Measurements from ENCODE around the gene C1orf53. TPM values are rescaled to one million over a fixed set of nuclear protein-coding genes. Genes with fewer than 3 reads are reported as not detected.
"Not testable (repeated sequence)": the region's sequence is repeated elsewhere in the genome, so short reads cannot be mapped to it uniquely, and the experiment has no call there.

Gene C1orf53
- total RNA-seq, 1 donor from 2014 or later, result 1.2 TPM

DNA sequence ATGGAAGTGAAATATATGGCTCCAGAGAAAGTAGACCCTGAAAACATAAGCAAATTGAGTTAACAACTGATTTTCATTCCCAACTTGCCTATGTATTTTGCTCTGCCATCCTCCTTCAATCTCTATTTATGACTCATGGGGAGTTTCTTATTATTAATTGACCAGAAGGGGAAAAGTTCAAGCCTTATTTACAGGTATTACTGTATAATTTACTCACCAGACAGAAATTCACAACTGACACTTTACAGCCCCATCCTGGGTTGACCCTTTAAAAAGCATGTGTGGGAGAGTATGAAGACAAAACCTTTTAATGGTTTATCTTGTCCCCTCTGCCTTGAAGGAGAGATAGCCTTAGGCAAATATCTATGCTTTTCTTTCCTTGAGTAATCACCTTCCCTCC, 39.8 kb upstream of the C1orf53 start:
- ATAC-seq (ENCODE audit: low read depth) (no peak), DNase-seq (no peak)
- TF ChIP-seq, protein P1, sequence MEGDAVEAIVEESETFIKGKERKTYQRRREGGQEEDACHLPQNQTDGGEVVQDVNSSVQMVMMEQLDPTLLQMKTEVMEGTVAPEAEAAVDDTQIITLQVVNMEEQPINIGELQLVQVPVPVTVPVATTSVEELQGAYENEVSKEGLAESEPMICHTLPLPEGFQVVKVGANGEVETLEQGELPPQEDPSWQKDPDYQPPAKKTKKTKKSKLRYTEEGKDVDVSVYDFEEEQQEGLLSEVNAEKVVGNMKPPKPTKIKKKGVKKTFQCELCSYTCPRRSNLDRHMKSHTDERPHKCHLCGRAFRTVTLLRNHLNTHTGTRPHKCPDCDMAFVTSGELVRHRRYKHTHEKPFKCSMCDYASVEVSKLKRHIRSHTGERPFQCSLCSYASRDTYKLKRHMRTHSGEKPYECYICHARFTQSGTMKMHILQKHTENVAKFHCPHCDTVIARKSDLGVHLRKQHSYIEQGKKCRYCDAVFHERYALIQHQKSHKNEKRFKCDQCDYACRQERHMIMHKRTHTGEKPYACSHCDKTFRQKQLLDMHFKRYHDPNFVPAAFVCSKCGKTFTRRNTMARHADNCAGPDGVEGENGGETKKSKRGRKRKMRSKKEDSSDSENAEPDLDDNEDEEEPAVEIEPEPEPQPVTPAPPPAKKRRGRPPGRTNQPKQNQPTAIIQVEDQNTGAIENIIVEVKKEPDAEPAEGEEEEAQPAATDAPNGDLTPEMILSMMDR (IDR thresholded peaks at IDR 0.05), result no peak
- ChIA-PET CTCF (no interaction called here), POLR2A (no interaction called here)
- H3K4me3 Mint-ChIP-seq, result no peak overlapping the region
- H3K36me3 Mint-ChIP-seq (ENCODE audit: low read depth), result no peaks in the 10 kb centered on the region
- no peaks in the 10 kb centered on the region for H3K27me3 Mint-ChIP-seq
- no peaks in the 10 kb centered on the region for H3K4me1 Mint-ChIP-seq
- intact Hi-C loops (cut with micrococcal nuclease), result no loop called here
- H3K9me3 Mint-ChIP-seq, result no peaks in the 10 kb centered on the region
- H3K27ac Mint-ChIP-seq, result no peak overlapping the region

DNA sequence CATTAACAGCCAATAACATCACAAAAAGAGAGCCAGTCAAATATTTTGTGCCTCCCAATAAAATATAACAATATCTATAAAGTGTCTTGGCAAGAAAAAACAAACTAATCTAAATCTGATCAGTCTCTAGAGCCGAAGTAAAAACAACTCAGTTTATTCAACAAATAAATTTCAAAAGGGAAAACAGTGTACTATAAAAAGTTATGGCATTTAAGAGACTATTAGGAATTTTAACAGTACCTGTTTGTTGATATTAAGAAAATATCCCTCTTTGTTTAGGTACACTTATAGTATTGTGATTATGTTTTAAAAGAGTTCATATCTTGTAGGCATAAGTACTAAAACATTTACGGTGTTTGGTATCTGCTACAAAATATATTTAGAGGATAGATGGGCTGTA, 36.6 kb upstream of the C1orf53 start:
- Mint-ChIP-seq H3K4me3 (no peak overlapping the region), H3K27me3 (no peaks in the 10 kb centered on the region), H3K27ac (no peak overlapping the region), H3K4me1 (no peaks in the 10 kb centered on the region), H3K36me3 (ENCODE audit: low read depth) (no peaks in the 10 kb centered on the region), H3K9me3 (no peaks in the 10 kb centered on the region)
- CTCF ChIA-PET, result no interaction called here
- no peak for DNase-seq
- intact Hi-C loops (cut with micrococcal nuclease), result loop anchor here (5.0 kb wide), 1 partner anchor 601 kb away; no protein-coding TSS in a partner anchor
- TF ChIP-seq, protein P1 (IDR thresholded peaks at IDR 0.05), result no peak
- POLR2A ChIA-PET, result no interaction called here
- no peak for ATAC-seq (ENCODE audit: low read depth)

DNA sequence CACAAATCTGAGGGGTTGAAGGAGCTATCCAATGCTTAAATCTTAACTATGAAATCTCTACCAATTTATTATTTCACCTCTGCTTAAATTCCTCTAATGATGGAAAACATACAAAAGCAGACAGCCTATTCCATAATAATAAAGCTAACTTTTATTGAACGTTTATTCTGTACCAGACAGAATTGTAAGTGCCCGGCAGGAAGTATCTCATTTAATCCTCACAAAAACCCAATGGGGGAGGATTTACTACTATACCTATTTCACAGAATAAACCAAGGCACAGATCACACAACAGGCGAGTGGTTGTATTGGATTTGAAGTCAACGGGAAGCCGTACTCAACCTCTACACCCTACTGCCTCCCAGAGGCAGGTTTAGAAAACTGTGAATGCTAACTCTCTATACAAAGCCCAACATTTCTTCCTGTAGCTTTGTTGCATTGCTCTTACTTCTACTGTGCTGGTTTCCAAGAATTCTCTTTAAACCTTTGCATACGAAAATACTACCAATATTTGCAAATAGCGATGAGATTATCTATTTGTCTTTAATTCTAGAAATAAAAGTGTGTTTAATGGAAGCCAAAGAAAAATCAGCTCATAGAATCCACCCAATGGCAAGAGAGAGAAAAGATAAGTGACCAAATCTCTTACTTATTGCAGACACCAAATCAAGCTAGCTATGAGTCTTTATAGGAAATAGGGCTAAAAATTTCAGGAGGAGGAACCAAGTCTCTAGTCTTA, 33.5 kb upstream of the C1orf53 start:
- DNase-seq, result no peak
- Mint-ChIP-seq H3K4me3 (no peak overlapping the region), H3K27me3 (no peaks in the 10 kb centered on the region), H3K9me3 (no peaks in the 10 kb centered on the region), H3K27ac (no peak overlapping the region), H3K4me1 (no peaks in the 10 kb centered on the region), H3K36me3 (ENCODE audit: low read depth) (no peaks in the 10 kb centered on the region)
- ChIA-PET POLR2A (interaction anchor here (0.6 to 1.3 kb wide), 3 partner anchors 49 to 250 kb away, joined by 3 to 4 read pairs (median 4); no protein-coding TSS in a partner anchor), CTCF (interaction anchor here (0.7 to 4.5 kb wide), 28 partner anchors 9 to 598 kb away, joined by 3 to 153 read pairs (median 4); partner anchors contain the start of gene DENND1B)
- ATAC-seq (ENCODE audit: low read depth), result peak; percentile 82
- intact Hi-C loops (cut with micrococcal nuclease), result loop anchor here (1.0 to 5.0 kb wide), 8 partner anchors 55 to 598 kb away; no protein-coding TSS in a partner anchor
- TF ChIP-seq, protein P1 (IDR thresholded peaks at IDR 0.05), result no peak

DNA sequence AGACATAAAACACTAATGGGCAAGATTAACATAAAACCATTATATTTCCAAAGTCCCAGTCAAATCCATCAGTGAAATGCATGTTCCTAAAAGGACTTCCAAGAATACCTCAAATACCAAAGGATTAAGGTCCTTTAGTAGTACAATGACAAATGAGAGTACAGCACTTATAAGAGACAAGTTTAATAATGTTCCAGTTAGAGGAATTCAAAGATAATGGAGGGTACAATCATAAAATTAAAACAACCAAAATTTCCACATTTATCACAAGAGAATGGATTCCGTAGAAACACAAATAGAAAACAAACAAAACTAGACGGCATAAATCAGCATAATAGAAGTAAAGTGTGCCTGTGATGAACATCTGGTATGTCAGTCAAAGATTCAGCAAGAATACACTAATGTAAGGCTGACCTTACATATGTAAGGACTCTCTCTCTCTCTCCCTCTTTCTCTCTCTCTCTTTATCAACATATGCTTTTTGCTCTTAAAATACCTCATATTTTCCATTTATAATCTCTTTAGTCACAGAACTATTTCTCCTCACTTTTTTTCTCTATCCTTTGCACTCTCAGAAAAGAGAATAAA, 32.8 kb upstream of the C1orf53 start:
- TF ChIP-seq, protein P1 (IDR thresholded peaks at IDR 0.05), result no peak

DNA sequence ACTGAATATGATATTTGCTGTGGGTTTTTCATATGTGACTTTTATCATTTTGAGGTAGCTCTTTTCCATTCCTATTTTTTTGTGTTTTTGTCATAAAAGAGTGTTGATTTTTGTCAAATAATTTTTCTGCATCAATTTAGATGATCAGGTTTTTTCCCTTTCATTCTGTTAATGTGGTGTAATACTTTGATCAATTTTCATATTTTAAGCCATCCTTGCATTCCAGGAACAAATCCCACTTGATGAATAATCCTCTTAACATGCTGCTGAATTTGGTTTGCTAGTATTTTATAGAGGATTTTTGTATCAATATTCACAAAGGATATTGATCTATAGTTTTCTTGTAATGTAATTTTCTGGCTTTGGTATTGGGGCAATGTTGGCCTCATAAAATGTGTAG, 25.5 kb upstream of the C1orf53 start:
- H3K4me3 Mint-ChIP-seq, result no peak overlapping the region
- no peak overlapping the region for H3K27ac Mint-ChIP-seq
- DNase-seq, result no peak
- peaks cover 12% of the 10 kb centered on the region for H3K9me3 Mint-ChIP-seq
- H3K27me3 Mint-ChIP-seq, result peaks cover 16% of the 10 kb centered on the region
- POLR2A ChIA-PET, result no interaction called here
- intact Hi-C loops (cut with micrococcal nuclease), result no loop called here
- no peak for ATAC-seq (ENCODE audit: low read depth)
- peaks cover 3% of the 10 kb centered on the region for H3K36me3 Mint-ChIP-seq (ENCODE audit: low read depth)
- H3K4me1 Mint-ChIP-seq, result no peaks in the 10 kb centered on the region
- CTCF ChIA-PET, result no interaction called here
- TF ChIP-seq, protein P1 (IDR thresholded peaks at IDR 0.05), result no peak

More for the DNA sequence above, 32.8 kb upstream of the C1orf53 start:
- no peaks in the 10 kb centered on the region for H3K4me1 Mint-ChIP-seq
- H3K36me3 Mint-ChIP-seq (ENCODE audit: low read depth), result no peaks in the 10 kb centered on the region
- no peaks in the 10 kb centered on the region for H3K9me3 Mint-ChIP-seq
- ChIA-PET CTCF (interaction anchor here (0.7 to 4.5 kb wide), 28 partner anchors 10 to 598 kb away, joined by 3 to 153 read pairs (median 4); no protein-coding TSS in a partner anchor), POLR2A (interaction anchor here (0.6 to 1.3 kb wide), 3 partner anchors 48 to 269 kb away, joined by 3 to 4 read pairs (median 4); no protein-coding TSS in a partner anchor)
- no peak overlapping the region for H3K27ac Mint-ChIP-seq
- H3K4me3 Mint-ChIP-seq, result no peak overlapping the region
- H3K27me3 Mint-ChIP-seq, result no peaks in the 10 kb centered on the region
- intact Hi-C loops (cut with micrococcal nuclease), result loop anchor here (1.0 to 5.0 kb wide), 8 partner anchors 55 to 598 kb away; no protein-coding TSS in a partner anchor
- ATAC-seq (ENCODE audit: low read depth), result no peak
- no peak for DNase-seq

DNA sequence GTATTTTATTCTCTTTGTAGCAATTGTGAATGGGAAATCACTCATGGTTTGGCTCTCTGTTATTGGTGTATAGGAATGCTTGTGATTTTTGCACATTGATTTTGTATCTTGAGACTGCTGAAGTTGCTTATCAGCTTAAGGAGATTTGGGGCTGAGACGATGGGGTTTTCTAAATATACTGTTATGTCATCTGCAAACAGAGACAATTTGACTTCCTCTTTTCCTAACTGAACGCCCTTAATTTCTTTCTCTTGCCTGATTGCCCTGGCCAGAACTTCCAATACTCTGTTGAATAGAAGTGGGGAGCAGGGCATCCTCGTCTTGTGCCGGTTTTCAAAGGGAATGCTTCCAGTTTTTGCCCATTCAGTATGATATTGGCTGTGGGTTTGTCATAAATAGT, 22.0 kb upstream of the C1orf53 start:
- Mint-ChIP-seq H3K9me3 (peaks cover 12% of the 10 kb centered on the region), H3K27me3 (peaks cover 27% of the 10 kb centered on the region)
- intact Hi-C loops (cut with micrococcal nuclease); H3K36me3 Mint-ChIP-seq (ENCODE audit: low read depth); H3K4me1 Mint-ChIP-seq; CTCF ChIA-PET; H3K27ac Mint-ChIP-seq; H3K4me3 Mint-ChIP-seq; POLR2A ChIA-PET; ATAC-seq (ENCODE audit: low read depth); DNase-seq: not testable (repeated sequence)

DNA sequence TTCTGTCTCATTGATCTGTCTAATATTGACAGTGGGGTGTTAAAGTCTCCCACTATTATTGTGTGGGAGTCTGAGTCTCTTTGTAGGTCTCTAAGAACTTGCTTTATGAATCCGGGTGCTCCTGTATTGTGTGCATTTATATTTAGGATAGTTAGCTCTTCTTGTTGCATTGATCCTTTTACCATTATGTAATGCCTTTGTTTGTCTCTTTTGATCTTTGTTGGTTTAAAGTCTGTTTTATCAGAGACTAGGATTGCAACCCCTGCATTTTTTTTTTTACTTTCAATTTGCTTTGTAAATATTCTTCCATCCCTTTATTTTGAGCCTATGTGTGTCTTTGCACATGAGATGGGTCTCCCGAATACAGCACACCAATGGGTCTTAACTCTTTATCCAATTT, 20.2 kb upstream of the C1orf53 start:
- H3K4me3 Mint-ChIP-seq; H3K36me3 Mint-ChIP-seq (ENCODE audit: low read depth); H3K9me3 Mint-ChIP-seq; POLR2A ChIA-PET; ATAC-seq (ENCODE audit: low read depth); DNase-seq; H3K27ac Mint-ChIP-seq; intact Hi-C loops (cut with micrococcal nuclease); H3K4me1 Mint-ChIP-seq; CTCF ChIA-PET: not testable (repeated sequence)
- H3K27me3 Mint-ChIP-seq, result peaks cover 33% of the 10 kb centered on the region
